Endodermal cell (in vitro differentiated cells): ENCODE results near the gene VSTM5. TPM values are rescaled to one million over a fixed set of nuclear protein-coding genes. Genes with fewer than 3 reads are reported as not detected.

Experiments
- DNase-seq: peaks from one replicate; pipeline ENCODE4 v3.0.0-alpha.2; 2017
- H3K27ac ChIP-seq: 2 replicates; pipeline ENCODE4 v1.5.1; 2013; ENCODE audit warnings: mild to moderate bottlenecking, low read depth, low read length, moderate library complexity
- H3K27me3 ChIP-seq: 2 replicates; pipeline ENCODE4 v1.6.1; 2013; ENCODE audit warnings: mild to moderate bottlenecking, low read length, moderate library complexity; ENCODE audit not compliant: insufficient read depth, control insufficient read depth, poor library complexity, severe bottlenecking
- H3K36me3 ChIP-seq: 2 replicates; pipeline ENCODE4 v1.7.0; 2013; ENCODE audit warnings: mild to moderate bottlenecking, low read length, moderate library complexity; ENCODE audit not compliant: control insufficient read depth, insufficient read depth
- H3K4me1 ChIP-seq: one replicate; pipeline ENCODE4 v1.7.0; 2013; ENCODE audit warnings: low read length; ENCODE audit not compliant: control insufficient read depth, insufficient read depth
- H3K4me3 ChIP-seq: 2 replicates; pipeline ENCODE4 v1.5.1; 2013; ENCODE audit warnings: mild to moderate bottlenecking, low read length, moderate library complexity
- H3K9ac ChIP-seq: 2 replicates; pipeline ENCODE4 v1.6.1; 2013; ENCODE audit warnings: mild to moderate bottlenecking, low read length, moderate library complexity; ENCODE audit not compliant: poor library complexity, severe bottlenecking; ENCODE audit errors: extremely low read depth
- H3K9me3 ChIP-seq: 2 replicates; pipeline ENCODE4 v1.6.1; 2013; ENCODE audit warnings: mild to moderate bottlenecking, low read length, moderate library complexity; ENCODE audit not compliant: control insufficient read depth
- H3K27ac Mint-ChIP-seq: 2 replicates; pipeline ENCODE4 v1.8.0; 2020; ENCODE audit warnings: mixed read lengths
- H3K27me3 Mint-ChIP-seq: 2 replicates; pipeline ENCODE4 v1.8.0; 2021; ENCODE audit warnings: mild to moderate bottlenecking, mixed read lengths; ENCODE audit not compliant: insufficient read depth
- H3K36me3 Mint-ChIP-seq: 2 replicates; pipeline ENCODE4 v1.8.0; 2020; ENCODE audit warnings: low read depth, mixed read lengths
- H3K4me1 Mint-ChIP-seq: 2 replicates; pipeline ENCODE4 v1.8.0; 2020; ENCODE audit warnings: mixed read lengths
- H3K4me3 Mint-ChIP-seq: 2 replicates; pipeline ENCODE4 v1.8.0; 2020; ENCODE audit warnings: mild to moderate bottlenecking, moderate library complexity, mixed read lengths
- H3K9me3 Mint-ChIP-seq: 2 replicates; pipeline ENCODE4 v1.8.0; 2020; ENCODE audit warnings: mild to moderate bottlenecking, mixed read lengths
- CTCF ChIP-seq: fragments of 200-600 bp; sonication (generic); conservative IDR thresholded peaks from 2 replicates; pipeline ENCODE4 v1.5.0; 2021; ENCODE audit warnings: antibody characterized with exemption, mild to moderate bottlenecking
- WGBS, 2 experiments: methylation state at CpG; one replicate each; pipeline versions ENCODE4 v1.1.5 to v1.1.7; 2013; ENCODE audit warnings: missing lambda C conversion rate in 2 of 2, mixed read lengths in 1 of 2; ENCODE audit not compliant: insufficient coverage in 1 of 2, insufficient read length in 1 of 2; 5-methylcytosine and 5-hydroxymethylcytosine counted together
- total RNA-seq, 2 donors: library from RNA; stranded (reverse); fragmentation: NEBNext Ultra II Directional in 1 of 2; extraction: Animal tissue kit (Norgen Biotek cat#: 25700) in 1 of 2; gene quantifications; 2 replicates in 1 of 2; 3 replicates in 1 of 2; pipeline ENCODE4 v1.2.1, GENCODE V29; 2021

The VSTM5 gene
- total RNA-seq, 2 donors from 2014 or later: 0.29 to 0.75 TPM

DNA sequence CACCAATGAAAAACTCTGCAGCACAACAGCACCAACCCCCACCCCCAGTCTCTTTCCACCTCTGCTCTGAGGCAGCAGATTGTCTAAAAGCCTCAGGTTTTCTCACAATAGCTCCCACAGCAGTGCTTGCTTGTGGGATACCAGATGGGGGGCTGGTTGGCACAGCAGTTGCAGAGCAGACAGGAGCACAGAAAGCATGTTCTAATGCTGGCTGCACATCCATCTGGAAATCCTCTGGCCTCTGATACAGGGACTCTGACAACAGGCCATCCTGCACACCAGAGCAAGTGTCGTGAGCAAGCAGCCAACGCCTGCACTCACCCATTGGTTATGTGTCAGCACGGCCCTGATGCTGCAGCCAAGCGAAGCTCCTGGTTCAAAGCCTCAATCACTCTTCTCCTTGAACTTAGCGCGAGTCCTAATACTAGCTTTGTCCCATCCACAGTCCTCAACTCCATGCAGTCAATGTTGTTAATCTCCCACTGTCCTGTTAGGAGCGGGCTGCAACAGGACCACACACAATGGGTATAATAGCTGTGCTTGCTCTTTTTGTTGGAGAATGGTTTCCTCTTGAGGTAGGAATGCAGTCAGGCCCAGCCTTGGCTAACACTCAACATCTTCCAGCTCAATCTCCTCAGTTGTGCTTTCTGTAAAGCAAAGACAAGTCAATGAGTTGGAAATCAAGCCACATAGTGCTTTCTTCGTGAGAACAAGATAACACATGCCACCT lies 30.3 kb downstream of the VSTM5 start:
- Mint-ChIP-seq H3K36me3 (peaks cover 10% of the 10 kb centered on the region), H3K27me3 (no peaks in the 10 kb centered on the region), H3K9me3 (no peaks in the 10 kb centered on the region), H3K4me3 (no peak overlapping the region), H3K27ac (peak overlapping the region; percentile 2), H3K4me1 (peaks cover 55% of the 10 kb centered on the region)
- Histone ChIP-seq H3K27ac (no peak overlapping the region), H3K27me3 (no peaks in the 10 kb centered on the region), H3K9ac (no peak overlapping the region), H3K9me3 (no peaks in the 10 kb centered on the region), H3K36me3 (peaks cover 11% of the 10 kb centered on the region), H3K4me1 (peaks cover 25% of the 10 kb centered on the region), H3K4me3 (peak overlapping the region; percentile 12)
- 79 to 85% methylated on average over 5 to 8 of the region's 8 CpGs for WGBS, 2 experiments
- TF ChIP-seq CTCF: peak; percentile 35
- peak; percentile 62 for DNase-seq

- no peak overlapping the region for H3K27ac ChIP-seq
- peak overlapping the region; percentile 72 for H3K27ac Mint-ChIP-seq
Measured at GRCh38 chr11:93817426-93818348, 32.7 kb downstream of the VSTM5 start.

More at GRCh38 chr11:93817426-93818348, 32.7 kb downstream of the VSTM5 start:
- DNase-seq: no peak
- Histone ChIP-seq H3K4me1 (peaks cover 25% of the 10 kb centered on the region), H3K36me3 (peaks cover 28% of the 10 kb centered on the region), H3K4me3 (peak overlapping the region; percentile 54), H3K27me3 (no peaks in the 10 kb centered on the region), H3K9me3 (no peaks in the 10 kb centered on the region), H3K9ac (peak overlapping the region; percentile 7)
- Mint-ChIP-seq H3K4me1 (peaks cover 67% of the 10 kb centered on the region), H3K9me3 (no peaks in the 10 kb centered on the region), H3K27me3 (no peaks in the 10 kb centered on the region), H3K4me3 (no peak overlapping the region), H3K36me3 (peaks cover 29% of the 10 kb centered on the region)
- WGBS, 2 experiments: 79 to 92% methylated on average over 3 to 4 of the region's 4 CpGs
- no peak for TF ChIP-seq CTCF
